Breast epithelium (tissue), 3 donors: ENCODE data around the gene DUSP22.

Experiments used
- CTCF ChIP-seq, 3 donors: fragments of 450-650 bp; IDR thresholded peaks; one replicate each; pipeline ENCODE4 v1.5.1; 2016 to 2017; ENCODE audit warnings: antibody characterized with exemption in 3 of 3, mild to moderate bottlenecking in 3 of 3, moderate library complexity in 3 of 3
- POLR2A ChIP-seq: fragments of 450-650 bp; IDR thresholded peaks from one replicate; pipeline ENCODE4 v1.6.1; 2016; ENCODE audit warnings: antibody characterized with exemption, mild to moderate bottlenecking, moderate library complexity

- no peak for TF ChIP-seq CTCF (IDR thresholded peaks at IDR 0.05)
- TF ChIP-seq POLR2A = no peak
Observed at GRCh38 chr6:379410-380181, 87.3 kb downstream of the DUSP22 start.
